HepG2 (cell line): ENCODE data around the gene ITPRIP. TPM values are rescaled to one million over a fixed set of nuclear protein-coding genes. Genes with fewer than 3 reads are reported as not detected.

Experiments used
- BRD4 ChIP-seq: sonication (generic); formaldehyde crosslinking; IDR thresholded peaks from 2 replicates; pipeline ENCODE4 v1.4.0; 2020; ENCODE audit warnings: missing genetic modification reagents
- CEBPG ChIP-seq: IDR thresholded peaks from 2 replicates; pipeline ENCODE4 v1.6.1; 2016
- CREBL2 ChIP-seq: sonication (generic); formaldehyde crosslinking; IDR thresholded peaks from 2 replicates; pipeline ENCODE4 v1.8.1; 2023; ENCODE audit warnings: missing genetic modification reagents, mild to moderate bottlenecking, borderline replicate concordance
- DNMT3B ChIP-seq: conservative IDR thresholded peaks from 2 replicates; pipeline ENCODE4 v1.6.1; 2016; ENCODE audit warnings: missing biosample characterization, control low read depth
- FLYWCH1 ChIP-seq: sonication (generic); formaldehyde crosslinking; IDR thresholded peaks from 2 replicates; pipeline ENCODE4 v1.8.1; 2023; ENCODE audit warnings: mild to moderate bottlenecking, missing genetic modification reagents
- GABPA ChIP-seq, 2 experiments: IDR thresholded peaks; 2 replicates each; pipeline ENCODE4 v1.6.1; 2011 to 2016; ENCODE audit warnings: low read depth in 2 of 2, low read length in 1 of 2, missing biosample characterization in 1 of 2, missing genetic modification characterization in 1 of 2
- HNRNPK ChIP-seq: fragments of 200-400 bp; formaldehyde crosslinking; IDR thresholded peaks from 2 replicates; pipeline ENCODE4 v1.6.1; 2018; ENCODE audit warnings: low read length, low read depth, moderate library complexity, mild to moderate bottlenecking; ENCODE audit not compliant: poor library complexity, severe bottlenecking
- HOXA5 ChIP-seq: sonication (generic); formaldehyde crosslinking; IDR thresholded peaks from 2 replicates; pipeline ENCODE4 v1.4.0; 2020; ENCODE audit warnings: missing genetic modification reagents
- MAX ChIP-seq: IDR thresholded peaks from 2 replicates; pipeline ENCODE4 v1.6.1; 2012; ENCODE audit warnings: inconsistent platforms
- MXI1 ChIP-seq: IDR thresholded peaks from 3 replicates; pipeline ENCODE4 v1.6.1; 2012; ENCODE audit warnings: low read depth, low read length, inconsistent platforms, borderline replicate concordance
- NFIB ChIP-seq: sonication (generic); formaldehyde crosslinking; IDR thresholded peaks from 2 replicates; pipeline ENCODE4 v1.9.0; 2021; ENCODE audit warnings: missing genetic modification reagents, mild to moderate bottlenecking, borderline replicate concordance
- SOX5 ChIP-seq: IDR thresholded peaks from 2 replicates; pipeline ENCODE4 v1.6.1; 2016; ENCODE audit warnings: borderline replicate concordance
- USF2 ChIP-seq, 2 experiments: sonication (generic) in 1 of 2; formaldehyde crosslinking in 1 of 2; IDR thresholded peaks; 2 replicates each; pipeline versions ENCODE4 v1.5.1 to v1.6.1; 2011 to 2020; ENCODE audit warnings: borderline replicate concordance in 1 of 2, low read depth in 1 of 2, low read length in 1 of 2, mild to moderate bottlenecking in 1 of 2, missing genetic modification reagents in 1 of 2, moderate library complexity in 1 of 2
- ZEB1 ChIP-seq: IDR thresholded peaks from 2 replicates; pipeline ENCODE4 v1.6.1; 2012; ENCODE audit warnings: mild to moderate bottlenecking, low read depth, inconsistent platforms; ENCODE audit not compliant: insufficient replicate concordance
- ZNF24 ChIP-seq: fragments of 450-650 bp; IDR thresholded peaks from 2 replicates; pipeline ENCODE4 v1.6.1; 2017; ENCODE audit warnings: antibody characterized with exemption, mild to moderate bottlenecking
- ZNF362 ChIP-seq: sonication (generic); formaldehyde crosslinking; IDR thresholded peaks from 2 replicates; pipeline ENCODE4 v1.4.0; 2020; ENCODE audit warnings: missing genetic modification reagents, mild to moderate bottlenecking, borderline replicate concordance
- ZNF576 ChIP-seq: sonication (generic); formaldehyde crosslinking; IDR thresholded peaks from 2 replicates; pipeline ENCODE4 v1.4.0; 2020; ENCODE audit warnings: mild to moderate bottlenecking, missing genetic modification reagents
- ZNF619 ChIP-seq: sonication (generic); formaldehyde crosslinking; IDR thresholded peaks from 2 replicates; pipeline ENCODE4 v1.4.0; 2020; ENCODE audit warnings: mild to moderate bottlenecking, missing genetic modification reagents
- ZNF660 ChIP-seq: sonication (generic); formaldehyde crosslinking; IDR thresholded peaks from 2 replicates; pipeline ENCODE4 v1.5.1; 2020; ENCODE audit warnings: mild to moderate bottlenecking, low read depth, missing genetic modification reagents, borderline replicate concordance
- ZNF710 ChIP-seq: sonication (generic); formaldehyde crosslinking; IDR thresholded peaks from 2 replicates; pipeline ENCODE4 v1.5.0; 2020; ENCODE audit warnings: mild to moderate bottlenecking, missing genetic modification reagents, borderline replicate concordance
- ZNF788 ChIP-seq: sonication (generic); formaldehyde crosslinking; IDR thresholded peaks from 2 replicates; pipeline ENCODE4 v1.5.0; 2020; ENCODE audit warnings: mild to moderate bottlenecking, missing genetic modification reagents, borderline replicate concordance
- polyA plus RNA-seq, 8 experiments: library from polyadenylated mRNA; depleted of rRNA in 3 of 8; stranded (reverse) in 7 of 8; unstranded in 1 of 8; fragments of >200 nt; fragmentation: Illumina TruSeq in 4 of 8; extraction: Trizol in 4 of 8; gene quantifications; 2 replicates each; pipeline versions ENCODE4 v1.2.1 to v1.2.3, GENCODE V29; 2011 to 2016; ENCODE audit warnings: low read depth in 4 of 8, missing spikeins in 1 of 8, mixed read lengths in 1 of 8; ENCODE audit not compliant: insufficient read depth in 1 of 8
- total RNA-seq, 5 experiments: library from RNA; depleted of rRNA; stranded (reverse); fragments of >200 nt; fragmentation: Illumina TruSeq; extraction: Trizol; gene quantifications; 2 replicates each; pipeline ENCODE4 v1.2.3, GENCODE V29; 2016; ENCODE audit warnings: low read depth in 1 of 5

The ITPRIP gene
- total and polyA plus RNA-seq, 2 of the 13 experiments (the other 11 are each of a cell fraction or from before 2014, with no cell fraction given), result 1.00 to 2.8 TPM

GRCh38 chr10:104288355-104288754 lies 49.9 kb downstream of the ITPRIP start (continued):
- TF ChIP-seq NFIB (CRISPR knock-in tag), result no peak
- TF ChIP-seq HOXA5 (CRISPR knock-in tag), result no peak
- TF ChIP-seq FLYWCH1, result no peak
- TF ChIP-seq CREBL2 (CRISPR knock-in tag), result no peak
- TF ChIP-seq HNRNPK, result no peak
- TF ChIP-seq MAX, result peak; percentile 57; the same call in 1 of the 2 replicates
- peak; percentile 30 for TF ChIP-seq ZEB1
- TF ChIP-seq ZNF660, result no peak
- TF ChIP-seq USF2 (IDR thresholded peaks at IDR 0.05; ENCODE audit: low read depth, low read length), result no peak
- no peak for TF ChIP-seq USF2 (CRISPR knock-in tag; IDR thresholded peaks at IDR 0.05; ENCODE audit: borderline replicate concordance)
- no peak; the same call in 1 of the 2 replicates for TF ChIP-seq ZNF24
- peak; percentile 97 for TF ChIP-seq ZNF710
- TF ChIP-seq SOX5 (CRISPR knock-in tag), result peak; percentile 92
- TF ChIP-seq ZNF576, result no peak
- TF ChIP-seq ZNF619 (CRISPR knock-in tag), result no peak
- peak; percentile 91; the same call in 1 of the 2 replicates for TF ChIP-seq DNMT3B (CRISPR knock-in tag)
- TF ChIP-seq ZNF788 (CRISPR knock-in tag), result no peak
- TF ChIP-seq CEBPG (CRISPR knock-in tag), result peak; percentile 87
- TF ChIP-seq ZNF362 (CRISPR knock-in tag), result no peak
- no peak for TF ChIP-seq BRD4
- TF ChIP-seq MXI1, result no peak
- TF ChIP-seq GABPA (IDR thresholded peaks at IDR 0.05; ENCODE audit: low read depth, low read length), result no peak
- peak; percentile 85 for TF ChIP-seq GABPA (CRISPR knock-in tag; IDR thresholded peaks at IDR 0.05; ENCODE audit: low read depth)
